Activated CD8-positive, alpha-beta memory T cell treated with anti-CD3 and anti-CD28 coated beads for 36 hours (primary cell): ENCODE data around the gene BCORL1. TPM values are rescaled to one million over a fixed set of nuclear protein-coding genes. Genes with fewer than 3 reads are reported as not detected.

Source experiments
- CTCF ChIA-PET: fragments of 350-600 bp; sonication (Branson Sonifier 250); formaldehyde crosslinking; loops from one replicate; lab custom pipeline; 2021; ENCODE audit warnings: antibody characterized with exemption; lab: Charles Lee
- POLR2A ChIA-PET: fragments of 350-600 bp; sonication (Branson Sonifier 250); formaldehyde crosslinking; loops from one replicate; lab custom pipeline; 2021; ENCODE audit warnings: antibody characterized with exemption; lab: Charles Lee
- total RNA-seq, 2 experiments: library from RNA; stranded (reverse); gene quantifications; one replicate each; pipeline ENCODE4 v1.2.3, GENCODE V29; 2021

Gene BCORL1
- total RNA-seq, 2 experiments from 2014 or later: 11.6 to 12.6 TPM

DNA sequence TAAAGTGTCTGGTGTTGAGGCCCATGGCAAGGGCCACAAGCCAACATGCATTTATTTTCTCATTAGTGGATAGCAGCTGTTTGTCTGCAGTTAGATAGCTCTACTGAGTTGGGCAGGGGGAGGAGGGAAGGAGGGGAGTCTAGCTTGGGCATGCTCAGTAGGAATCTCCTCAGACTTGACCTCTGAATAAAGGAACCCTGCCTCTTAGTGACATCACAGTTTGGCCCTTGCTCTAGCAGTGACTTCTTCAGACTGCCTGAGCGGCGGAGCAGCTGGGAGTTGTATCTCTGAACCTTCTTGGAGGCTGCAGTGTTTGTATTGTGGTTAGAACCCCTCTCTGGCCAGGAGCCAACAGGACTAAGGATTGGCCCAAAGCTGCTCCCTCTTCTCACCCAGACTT is 57.4 kb downstream of the BCORL1 start:
- POLR2A ChIA-PET: no interaction called here

DNA sequence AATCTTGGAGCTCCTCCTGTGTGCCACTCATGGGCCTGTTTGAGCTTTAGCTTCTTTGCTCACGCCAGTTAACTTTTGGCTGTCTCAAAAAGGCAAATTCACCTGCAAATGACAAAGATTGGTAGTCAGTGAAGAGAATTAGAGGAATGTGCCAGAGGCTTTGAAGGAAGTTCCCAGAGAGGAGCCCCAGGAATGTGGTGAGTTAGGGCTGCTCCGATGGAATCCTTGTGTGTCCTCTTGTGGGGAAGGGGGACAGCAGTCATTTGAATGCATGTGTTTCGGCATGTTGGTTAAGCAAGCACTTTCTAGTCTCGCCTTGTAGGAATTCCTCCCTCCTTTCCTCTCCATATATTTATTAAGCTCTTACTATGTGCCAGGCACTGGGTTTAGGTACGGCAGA is 65.0 kb downstream of the BCORL1 start:
- CTCF ChIA-PET: no interaction called here
- POLR2A ChIA-PET: no interaction called here

More for the DNA sequence above, 57.4 kb downstream of the BCORL1 start:
- CTCF ChIA-PET: interaction anchor here (1.9 kb wide), 1 partner anchor 12 kb away, joined by 6 read pairs; no protein-coding TSS in a partner anchor

DNA sequence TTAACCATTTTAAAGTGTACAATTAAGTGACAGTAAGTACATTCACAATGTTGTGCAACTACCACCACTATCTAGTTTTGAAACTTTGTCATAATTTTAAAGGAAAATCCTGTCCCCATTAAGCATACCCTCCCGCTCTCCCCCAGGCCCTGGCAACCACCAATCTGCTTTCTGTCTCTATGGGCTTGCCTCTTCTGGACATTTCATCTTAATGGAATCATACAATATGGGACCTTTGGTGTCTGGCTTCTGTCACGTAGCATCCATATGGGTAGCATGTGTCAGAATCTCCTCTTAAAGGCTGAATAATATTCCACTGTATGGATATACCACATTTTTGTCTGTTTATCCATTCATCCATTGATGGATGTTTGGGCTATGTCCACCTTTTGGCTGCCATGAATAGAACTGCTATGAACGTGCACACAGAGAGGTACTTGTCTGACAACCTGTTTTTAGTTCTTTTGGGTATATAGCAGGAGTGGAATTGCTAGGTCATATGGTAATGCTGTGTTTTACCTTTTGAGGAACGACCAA is 66.3 kb downstream of the BCORL1 start:
- POLR2A ChIA-PET: no interaction called here
- CTCF ChIA-PET: no interaction called here

DNA sequence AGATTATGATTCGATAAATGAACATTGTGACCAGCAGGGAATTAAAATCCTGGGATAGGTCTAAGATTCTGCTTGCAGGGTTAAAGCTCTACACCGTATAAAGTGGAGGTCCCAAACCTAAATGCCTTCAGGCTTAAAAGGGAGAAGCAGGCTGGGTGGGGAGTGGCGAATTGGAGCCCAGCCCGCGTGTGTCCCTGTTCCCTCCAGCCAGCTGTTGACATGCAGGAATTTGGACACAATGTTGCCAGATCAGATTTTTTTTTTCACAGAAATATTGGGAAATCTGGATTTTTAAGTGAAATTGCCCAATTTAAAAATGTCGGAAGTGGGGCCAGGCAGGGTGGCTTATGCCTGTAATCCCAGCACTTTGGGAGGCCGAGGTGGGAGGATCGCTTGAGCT is 67.4 kb downstream of the BCORL1 start:
- CTCF ChIA-PET: no interaction called here

DNA sequence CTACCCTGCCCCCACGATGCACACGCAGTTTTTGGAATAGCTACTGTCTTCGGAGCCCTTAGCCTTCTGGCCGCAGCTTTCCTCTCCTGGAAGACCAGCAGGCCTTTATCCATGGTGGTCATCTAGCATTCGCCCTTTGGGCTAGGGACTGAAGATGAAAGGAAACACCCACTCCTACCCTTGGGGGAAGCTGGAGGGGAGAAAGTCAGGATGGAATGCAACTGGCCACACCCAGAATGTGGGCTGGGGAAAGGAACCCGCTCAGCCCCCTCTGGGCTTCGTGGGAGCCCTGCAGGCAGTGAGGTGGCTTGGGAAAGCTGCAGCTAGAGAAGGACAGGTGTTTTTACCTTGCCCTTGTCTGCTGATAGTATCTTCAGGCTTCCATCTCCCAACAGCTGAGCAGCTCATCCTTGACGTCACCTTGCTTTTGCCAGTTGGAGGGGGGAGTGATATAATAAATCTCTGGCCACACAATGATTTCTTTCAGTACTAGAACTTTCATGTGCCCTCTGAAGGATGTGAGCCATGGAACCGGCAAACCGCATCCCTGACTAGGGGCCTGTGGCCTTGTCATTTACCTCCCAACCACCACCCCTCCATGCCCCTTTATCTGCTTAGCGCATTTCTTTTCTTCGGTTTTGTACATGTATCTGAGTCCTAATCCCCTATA is 68.9 kb downstream of the BCORL1 start:
- ChIA-PET CTCF (interaction anchor here (1.3 kb wide), 1 partner anchor 9 kb away, joined by 5 read pairs; no protein-coding TSS in a partner anchor), POLR2A (no interaction called here)

More for the DNA sequence above, 67.4 kb downstream of the BCORL1 start:
- POLR2A ChIA-PET: no interaction called here

- ChIA-PET POLR2A (no interaction called here), CTCF (no interaction called here)
Observed at GRCh38 chrX:130053236-130053635, 70.8 kb downstream of the BCORL1 start.

DNA sequence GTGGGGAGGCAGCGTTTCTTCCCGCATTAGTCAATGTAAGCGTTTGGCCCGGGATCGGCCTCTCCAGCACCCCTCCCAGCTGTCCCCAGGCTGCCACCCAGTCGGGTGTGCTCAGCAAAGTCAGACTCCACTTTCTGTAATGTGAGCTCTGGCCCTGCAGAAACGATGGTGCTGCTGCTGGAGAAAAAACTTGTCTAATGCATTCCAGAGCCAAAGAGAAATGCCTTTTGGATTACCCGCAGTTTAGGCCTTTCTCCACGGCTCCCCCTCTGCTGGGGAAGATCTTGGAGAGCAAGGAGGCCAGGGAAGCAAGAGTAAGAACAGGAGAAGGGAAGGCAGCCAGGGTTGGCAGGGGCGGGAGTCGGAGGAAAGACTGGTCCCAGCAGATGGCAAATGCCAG is 72.7 kb downstream of the BCORL1 start:
- CTCF ChIA-PET: no interaction called here
- POLR2A ChIA-PET: no interaction called here

GRCh38 chrX:130055899-130056298 is 73.5 kb downstream of the BCORL1 start:
- POLR2A ChIA-PET: no interaction called here
- CTCF ChIA-PET: no interaction called here

DNA sequence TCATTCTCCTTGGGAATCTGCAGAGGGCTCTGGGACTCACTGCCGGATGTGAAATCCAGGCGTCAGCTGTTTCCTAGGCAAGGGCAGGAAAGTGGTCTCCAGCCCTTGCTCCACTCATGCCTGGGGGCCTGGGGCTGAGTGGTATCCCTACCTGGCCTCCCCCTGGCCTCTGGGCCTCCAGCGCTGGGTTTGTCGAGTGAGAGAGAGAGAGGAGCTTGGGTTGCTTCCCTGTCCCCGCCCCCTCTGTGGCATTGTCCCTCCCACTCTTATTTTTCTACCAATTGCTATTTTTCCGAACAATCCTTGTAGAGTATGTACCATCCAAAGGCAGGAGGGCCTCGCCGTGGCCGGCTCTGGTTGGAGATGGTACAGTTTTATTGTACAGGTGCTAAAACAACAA is 74.8 kb downstream of the BCORL1 start:
- ChIA-PET POLR2A (no interaction called here), CTCF (no interaction called here)

- ChIA-PET CTCF (no interaction called here), POLR2A (no interaction called here)
Observed at GRCh38 chrX:130058652-130059051, 76.2 kb downstream of the BCORL1 start.

- CTCF ChIA-PET: interaction anchor here (0.5 to 1.6 kb wide), 24 partner anchors 9 to 761 kb away, joined by 3 to 8 read pairs (median 3); partner anchors contain the start of genes UTP14A and ZDHHC9
- POLR2A ChIA-PET: interaction anchor here (1.3 kb wide), 1 partner anchor 99 kb away, joined by 4 read pairs; no protein-coding TSS in a partner anchor
Observed at GRCh38 chrX:130060122-130061069, 78.0 kb downstream of the BCORL1 start.

DNA sequence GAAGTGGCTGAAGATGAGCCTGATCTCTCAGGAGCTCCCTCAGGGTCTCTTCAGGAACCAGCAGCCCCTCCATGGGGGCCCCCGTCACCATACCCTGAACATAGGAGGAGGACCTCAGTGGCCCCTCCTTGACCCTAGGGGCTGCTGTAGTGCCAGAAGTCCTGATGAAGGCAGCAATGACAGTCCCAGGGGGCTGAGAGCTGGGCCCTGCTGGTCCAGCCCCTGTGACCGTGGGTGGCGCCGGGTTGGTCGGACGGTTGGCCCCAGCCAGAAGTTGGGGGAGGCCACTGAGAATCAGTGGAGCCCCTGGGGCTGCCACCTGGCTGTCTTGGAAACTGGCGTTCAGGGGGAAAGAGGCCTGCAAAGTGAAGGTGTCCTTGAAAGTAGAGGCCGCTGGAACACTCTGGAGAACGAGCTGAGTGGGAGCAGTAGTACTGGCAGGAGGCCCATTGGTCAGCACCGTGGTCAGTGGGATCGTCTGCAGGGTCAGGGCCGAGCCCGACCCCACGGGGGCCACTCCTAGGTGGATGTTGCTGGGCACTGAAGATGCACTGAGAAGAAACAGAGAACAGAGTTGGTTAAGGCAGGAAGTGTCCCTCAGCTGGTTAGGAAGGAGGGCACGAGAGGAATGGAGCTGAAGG is 84.7 kb downstream of the BCORL1 start:
- ChIA-PET CTCF (no interaction called here), POLR2A (interaction anchor here (0.6 kb wide), 1 partner anchor 49 kb away, joined by 3 read pairs; no protein-coding TSS in a partner anchor)

GRCh38 chrX:130071611-130072344 is 89.3 kb downstream of the BCORL1 start:
- POLR2A ChIA-PET: no interaction called here
- CTCF ChIA-PET: no interaction called here

DNA sequence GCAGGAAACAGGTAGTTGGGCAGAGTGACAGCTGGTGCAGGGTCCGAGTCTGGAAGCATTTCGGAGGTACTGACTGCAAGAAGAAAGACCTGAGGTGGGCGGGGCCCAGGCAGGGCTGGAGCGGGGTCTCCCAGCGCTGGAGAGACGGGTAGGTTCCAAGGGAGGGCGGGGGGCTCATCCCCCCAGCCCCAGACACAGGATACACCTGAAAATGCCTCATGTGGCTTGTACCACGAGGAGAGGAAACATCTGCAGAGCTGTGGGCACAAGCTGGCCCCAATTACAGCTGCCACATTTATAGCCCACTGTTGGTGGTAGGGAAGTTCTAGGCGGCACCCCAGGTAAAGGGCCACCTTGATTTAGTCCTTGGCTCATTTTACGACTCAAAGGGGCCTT is 89.9 kb downstream of the BCORL1 start:
- ChIA-PET POLR2A (no interaction called here), CTCF (no interaction called here)

- CTCF ChIA-PET: no interaction called here
- POLR2A ChIA-PET: no interaction called here
Observed at GRCh38 chrX:130075777-130076176, 93.3 kb downstream of the BCORL1 start.

- POLR2A ChIA-PET: no interaction called here
- CTCF ChIA-PET: interaction anchor here (0.6 to 3.7 kb wide), 18 partner anchors 8 to 315 kb away, joined by 3 to 59 read pairs (median 4); partner anchors contain the start of gene RAB33A
Observed at GRCh38 chrX:130079824-130080406, 97.5 kb downstream of the BCORL1 start.

- POLR2A ChIA-PET: interaction anchor here (0.5 kb wide), 1 partner anchor 295 kb away, joined by 3 read pairs; no protein-coding TSS in a partner anchor
Observed at GRCh38 chrX:130080791-130081367, 98.4 kb downstream of the BCORL1 start.

More at GRCh38 chrX:130080791-130081367, 98.4 kb downstream of the BCORL1 start:
- CTCF ChIA-PET: interaction anchor here (1.5 to 3.7 kb wide), 4 partner anchors 38 to 111 kb away, joined by 3 to 59 read pairs (median 18); partner anchors contain the start of gene RAB33A
